Kidney epithelial cell (primary cell): Measurements from ENCODE around the gene OSBPL9. TPM values are rescaled to one million over a fixed set of nuclear protein-coding genes. Genes with fewer than 3 reads are reported as not detected.

ENCODE experiments used
- DNase-seq: peaks from one replicate; pipeline ENCODE4 v3.0.0-alpha.2; 2010; ENCODE audit warnings: low read depth
- H3K27me3 ChIP-seq: 2 replicates; pipeline ENCODE4 v1.6.0; 2011; ENCODE audit warnings: low read length; ENCODE audit not compliant: control insufficient read depth, insufficient read depth
- H3K36me3 ChIP-seq: 2 replicates; pipeline ENCODE4 v1.5.1; 2011; ENCODE audit warnings: low read length; ENCODE audit not compliant: control insufficient read depth, insufficient read depth
- H3K4me3 ChIP-seq: 2 replicates; pipeline ENCODE4 v1.5.1; 2011; ENCODE audit warnings: low read depth, mild to moderate bottlenecking, control low read depth, low read length
- total RNA-seq: library from RNA; depleted of rRNA; stranded (reverse); fragments of >200 nt; gene quantifications from 2 replicates; pipeline ENCODE4 v1.2.3, GENCODE V29; 2015
- TF ChIP-seq, protein P1 (sequence below): IDR thresholded peaks from 2 replicates; pipeline ENCODE4 v1.5.1; 2011; ENCODE audit warnings: mild to moderate bottlenecking, moderate library complexity, low read length, control low read depth, inconsistent platforms; ENCODE audit not compliant: insufficient read depth, poor library complexity, severe bottlenecking

OSBPL9 gene
- total RNA-seq, 1 donor from 2014 or later, result 94.1 TPM

DNA sequence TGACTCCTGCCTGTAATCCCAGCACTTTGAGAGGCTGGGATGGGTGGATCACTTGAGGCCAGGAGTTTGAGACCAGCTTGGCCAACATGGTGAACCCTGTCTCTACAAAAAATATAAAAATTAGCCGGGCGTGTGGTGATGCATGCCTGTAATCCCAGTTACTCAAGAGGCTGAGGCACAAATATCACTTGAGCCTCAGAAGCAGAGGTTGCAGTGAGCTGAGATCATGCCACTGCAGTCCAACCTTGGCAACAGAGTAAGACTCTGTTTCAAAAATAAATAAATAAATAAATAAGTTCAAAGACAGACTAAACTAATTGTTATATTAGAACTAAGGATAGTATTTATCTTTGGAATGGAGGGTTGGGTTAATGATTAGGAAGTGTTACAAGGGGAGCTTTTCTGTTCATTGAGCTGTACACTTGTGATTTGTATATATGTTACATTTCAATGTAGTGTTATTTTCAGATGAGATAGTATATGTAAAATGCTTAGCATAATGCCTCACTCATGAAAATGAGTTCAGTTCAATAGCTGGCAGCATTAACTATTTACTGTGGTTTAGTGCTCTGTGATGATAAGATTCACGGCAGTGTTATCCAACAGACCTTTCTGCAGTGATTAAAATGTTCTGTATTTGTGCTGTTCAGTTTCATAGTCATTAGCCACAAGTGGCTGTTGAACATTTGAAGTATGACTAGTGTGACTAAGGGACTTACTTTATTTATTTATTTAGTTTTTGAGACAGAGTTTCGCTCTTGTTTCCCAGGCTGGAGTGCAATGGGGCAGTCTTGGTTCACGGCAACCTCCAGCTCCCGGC is 47.7 kb downstream of the OSBPL9 start:
- Histone ChIP-seq H3K27me3 (no peaks in the 10 kb centered on the region), H3K4me3 (no peak overlapping the region), H3K36me3 (no peaks in the 10 kb centered on the region)
- TF ChIP-seq, protein P1, sequence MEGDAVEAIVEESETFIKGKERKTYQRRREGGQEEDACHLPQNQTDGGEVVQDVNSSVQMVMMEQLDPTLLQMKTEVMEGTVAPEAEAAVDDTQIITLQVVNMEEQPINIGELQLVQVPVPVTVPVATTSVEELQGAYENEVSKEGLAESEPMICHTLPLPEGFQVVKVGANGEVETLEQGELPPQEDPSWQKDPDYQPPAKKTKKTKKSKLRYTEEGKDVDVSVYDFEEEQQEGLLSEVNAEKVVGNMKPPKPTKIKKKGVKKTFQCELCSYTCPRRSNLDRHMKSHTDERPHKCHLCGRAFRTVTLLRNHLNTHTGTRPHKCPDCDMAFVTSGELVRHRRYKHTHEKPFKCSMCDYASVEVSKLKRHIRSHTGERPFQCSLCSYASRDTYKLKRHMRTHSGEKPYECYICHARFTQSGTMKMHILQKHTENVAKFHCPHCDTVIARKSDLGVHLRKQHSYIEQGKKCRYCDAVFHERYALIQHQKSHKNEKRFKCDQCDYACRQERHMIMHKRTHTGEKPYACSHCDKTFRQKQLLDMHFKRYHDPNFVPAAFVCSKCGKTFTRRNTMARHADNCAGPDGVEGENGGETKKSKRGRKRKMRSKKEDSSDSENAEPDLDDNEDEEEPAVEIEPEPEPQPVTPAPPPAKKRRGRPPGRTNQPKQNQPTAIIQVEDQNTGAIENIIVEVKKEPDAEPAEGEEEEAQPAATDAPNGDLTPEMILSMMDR, result no peak
- no peak for DNase-seq

DNA sequence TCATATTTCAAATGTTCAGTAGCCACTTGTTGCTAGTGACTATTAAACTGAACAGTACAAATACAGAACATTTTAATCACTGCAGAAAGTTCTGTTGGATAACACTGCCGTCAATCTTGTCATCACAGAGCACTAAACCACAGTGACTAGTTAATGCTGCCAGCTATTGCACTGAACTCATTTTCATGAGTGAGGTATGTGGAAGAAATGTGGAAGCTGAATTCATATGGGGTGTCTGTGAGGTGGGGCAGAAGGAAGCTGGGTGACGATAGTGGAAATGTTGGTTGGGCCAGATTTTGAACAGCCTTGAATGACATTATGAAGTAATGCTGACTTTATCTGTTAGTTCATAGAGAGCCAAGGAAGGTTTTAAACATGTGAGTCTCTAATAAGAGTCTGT is 49.6 kb downstream of the OSBPL9 start:
- Histone ChIP-seq H3K27me3 (no peaks in the 10 kb centered on the region), H3K36me3 (no peaks in the 10 kb centered on the region), H3K4me3 (no peak overlapping the region)
- no peak for DNase-seq
- TF ChIP-seq, protein P1, result no peak

DNA sequence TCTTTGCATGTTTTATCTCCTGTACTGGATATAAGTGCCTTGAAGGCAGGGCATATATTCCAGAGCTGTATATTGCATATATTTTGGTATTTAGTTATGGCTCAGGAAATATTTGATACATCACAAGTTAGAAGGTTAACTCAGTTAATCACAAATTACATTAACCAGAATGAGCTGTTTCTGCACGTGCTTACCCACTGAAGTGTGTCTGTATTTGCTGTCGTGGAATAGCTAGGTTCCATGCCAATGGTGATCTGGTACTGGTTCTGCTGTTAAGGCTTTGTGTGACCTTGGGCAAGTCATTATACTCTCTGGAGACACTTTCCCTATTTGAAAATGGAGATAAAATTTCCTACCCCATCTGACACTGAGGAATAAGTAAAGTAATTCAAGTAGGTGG is 50.7 kb downstream of the OSBPL9 start:
- TF ChIP-seq, protein P1, result no peak
- no peak for DNase-seq
- H3K36me3 ChIP-seq, result no peaks in the 10 kb centered on the region

DNA sequence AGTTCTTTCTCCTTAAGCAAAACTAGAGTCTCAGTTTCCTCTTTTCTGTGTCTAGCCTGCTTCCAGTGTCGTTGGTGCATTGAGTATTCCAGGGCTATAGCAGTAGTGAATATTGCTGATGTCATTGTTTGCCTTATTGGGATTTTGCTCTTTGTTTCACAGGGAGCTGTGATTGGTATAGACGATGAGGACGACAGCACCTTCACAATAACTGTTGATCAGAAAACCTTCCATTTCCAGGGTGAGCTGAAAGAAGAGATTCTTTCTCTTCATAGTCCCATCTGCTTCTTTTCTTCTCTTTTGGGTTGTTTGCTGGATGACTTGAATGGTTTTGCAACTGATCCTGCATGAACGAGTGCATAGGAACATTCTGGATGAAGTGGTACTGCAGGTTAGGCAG is 52.4 kb downstream of the OSBPL9 start:
- Histone ChIP-seq H3K4me3 (no peak overlapping the region), H3K27me3 (no peaks in the 10 kb centered on the region), H3K36me3 (no peaks in the 10 kb centered on the region)
- no peak for DNase-seq
- TF ChIP-seq, protein P1, result no peak

More for the DNA sequence above, 50.7 kb downstream of the OSBPL9 start:
- H3K27me3 ChIP-seq, result no peaks in the 10 kb centered on the region
- no peak overlapping the region for H3K4me3 ChIP-seq

DNA sequence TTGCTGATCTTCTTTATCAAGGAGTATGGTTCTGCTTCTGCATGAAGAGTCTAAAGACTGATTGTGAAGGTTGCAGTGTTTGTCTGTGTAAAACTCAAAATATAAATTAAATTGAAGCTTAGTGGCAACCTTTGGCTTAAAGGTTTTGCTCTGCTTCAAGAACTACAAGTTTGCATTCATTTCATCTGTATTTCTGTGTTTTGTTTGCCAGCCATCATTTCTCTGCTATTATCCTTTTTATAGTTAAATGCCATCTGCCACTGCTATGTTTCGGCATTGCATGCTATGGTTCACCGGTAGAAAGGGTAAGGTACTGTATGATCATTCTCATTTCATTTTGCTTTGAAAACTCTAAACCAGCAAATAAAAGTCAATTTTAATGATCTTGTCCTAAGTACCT is 52.9 kb downstream of the OSBPL9 start:
- DNase-seq, result no peak
- no peaks in the 10 kb centered on the region for H3K27me3 ChIP-seq
- no peaks in the 10 kb centered on the region for H3K36me3 ChIP-seq
- TF ChIP-seq, protein P1, result no peak
- H3K4me3 ChIP-seq, result no peak overlapping the region
